Neural cell (in vitro differentiated cells): ENCODE measurements around the gene MTCL1.

Experiments
- CTCF ChIP-seq: fragments of 450-650 bp; IDR thresholded peaks from 2 replicates; pipeline ENCODE4 v1.5.1; 2014; ENCODE audit warnings: antibody characterized with exemption, mild to moderate bottlenecking, moderate library complexity; ENCODE audit not compliant: poor library complexity, severe bottlenecking
- EZH2 ChIP-seq: fragments of 200-600, 300-800 bp; shearing (Covaris generic), sonication (generic); IDR thresholded peaks from 2 replicates; pipeline ENCODE4 v1.6.1; 2014; ENCODE audit warnings: antibody characterized with exemption, low read length, borderline replicate concordance, mild to moderate bottlenecking; ENCODE audit not compliant: insufficient read depth, poor library complexity, severe bottlenecking
- POLR2AphosphoS5 ChIP-seq: IDR thresholded peaks from 2 replicates; pipeline ENCODE4 v1.6.1; 2012
- RAD21 ChIP-seq: fragments of 450-650 bp; conservative IDR thresholded peaks from 2 replicates; pipeline ENCODE4 v1.6.1; 2014; ENCODE audit warnings: antibody characterized with exemption, mild to moderate bottlenecking, moderate library complexity
- TAF1 ChIP-seq: IDR thresholded peaks from 2 replicates; pipeline ENCODE4 v1.6.1; 2012; ENCODE audit warnings: low read depth

- TF ChIP-seq POLR2AphosphoS5 = no peak
- TF ChIP-seq RAD21 = no peak
- no peak for TF ChIP-seq EZH2
- TF ChIP-seq CTCF = no peak
- TF ChIP-seq TAF1 = no peak
Observed at GRCh38 chr18:8771930-8772329, 66.6 kb downstream of the MTCL1 start.
